ENCODE data around the gene SELENOO. TPM values are rescaled to one million over a fixed set of nuclear protein-coding genes. Genes with fewer than 3 reads are reported as not detected.
A peak's percentile ranks its signal among the peaks of the same experiment; 100 is the strongest.

SELENOO gene
- total RNA-seq, 1 experiment from 2014 or later: 20.0 TPM

- DNase-seq: no peak
- Histone ChIP-seq H3K9ac (ENCODE audit: low read length) (peak overlapping the region; percentile 43), H4K20me1 (ENCODE audit: insufficient read depth, low read depth, low read length) (peaks cover 23% of the 10 kb centered on the region; the same call in 1 of the 2 replicates), H3K36me3 (ENCODE audit: insufficient read depth, low read length) (peaks cover 14% of the 10 kb centered on the region; the same call in 1 of the 2 replicates), H2AFZ (ENCODE audit: low read length) (no peak overlapping the region), H3K27ac (ENCODE audit: low read length) (no peak overlapping the region), H3K9me2 (replicated peaks; ENCODE audit: insufficient read depth, low read length) (no peaks in the 10 kb centered on the region), H3K4me3 (ENCODE audit: low read length) (peak overlapping the region; percentile 71), H3K79me2 (ENCODE audit: low read length) (peaks cover 75% of the 10 kb centered on the region), H3K27me3 (ENCODE audit: low read length) (no peaks in the 10 kb centered on the region), H3K4me1 (ENCODE audit: low read length) (peaks cover 49% of the 10 kb centered on the region), H3K4me2 (ENCODE audit: low read depth, low read length, poor library complexity, severe bottlenecking) (peak overlapping the region; percentile 62), H3K9me3 (ENCODE audit: low read length) (no peaks in the 10 kb centered on the region)
These were observed 41.7 kb downstream of the SELENOO start for GRCh38 chr22:50242406-50242949.

DNA sequence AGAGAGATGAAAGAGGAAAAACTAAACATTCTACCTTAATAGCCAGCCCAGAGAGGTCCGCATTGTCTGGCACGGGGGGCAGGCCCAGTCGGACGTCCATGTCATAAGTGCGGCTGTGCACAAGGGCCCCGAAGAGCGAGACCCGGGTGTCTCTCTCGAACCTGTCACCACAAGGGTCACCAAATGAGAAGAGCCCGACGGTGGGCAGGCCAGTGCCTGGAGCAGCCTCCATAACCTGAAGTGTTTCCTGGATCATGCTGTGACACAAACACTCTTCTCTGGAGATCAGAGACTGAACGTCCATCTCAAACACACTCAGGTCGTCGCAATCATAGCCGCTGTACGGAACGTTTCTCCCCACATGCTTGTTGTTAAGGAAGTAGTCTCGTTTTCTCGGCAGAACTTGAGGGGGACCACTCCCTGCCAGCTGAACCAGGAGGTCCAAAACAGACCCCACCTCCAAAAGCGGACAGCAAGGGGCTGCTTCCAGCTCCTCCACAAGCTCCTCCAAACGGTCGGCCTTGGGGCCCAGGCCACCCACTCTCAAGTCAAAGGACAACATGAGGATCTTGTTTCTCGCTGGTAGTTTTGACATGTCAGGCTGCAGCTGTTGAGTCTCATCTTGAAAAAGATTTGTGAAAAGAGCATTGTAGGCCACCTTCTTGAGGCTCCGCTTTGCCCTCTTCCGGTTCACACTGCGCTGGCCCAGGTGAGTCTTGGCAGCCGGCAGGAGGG lies 43.0 kb downstream of the SELENOO start:
- H3K9me3 ChIP-seq (ENCODE audit: low read length): no peaks in the 10 kb centered on the region
- no peaks in the 10 kb centered on the region for H3K9me2 ChIP-seq (replicated peaks; ENCODE audit: insufficient read depth, low read length)
- no peak for DNase-seq
- H3K4me2 ChIP-seq (ENCODE audit: low read depth, low read length, poor library complexity, severe bottlenecking): peak overlapping the region; percentile 92
- H3K36me3 ChIP-seq (ENCODE audit: insufficient read depth, low read length): peaks cover 16% of the 10 kb centered on the region; the same call in 1 of the 2 replicates
- H3K9ac ChIP-seq (ENCODE audit: low read length): peak overlapping the region; percentile 72
- H4K20me1 ChIP-seq (ENCODE audit: insufficient read depth, low read depth, low read length): peaks cover 30% of the 10 kb centered on the region; the same call in 1 of the 2 replicates
- no peak overlapping the region for H2AFZ ChIP-seq (ENCODE audit: low read length)
- H3K27ac ChIP-seq (ENCODE audit: low read length): peak overlapping the region; percentile 70
- peak overlapping the region; percentile 71 for H3K4me3 ChIP-seq (ENCODE audit: low read length)
- H3K27me3 ChIP-seq (ENCODE audit: low read length): no peaks in the 10 kb centered on the region
- H3K79me2 ChIP-seq (ENCODE audit: low read length): peaks cover 69% of the 10 kb centered on the region
- peaks cover 63% of the 10 kb centered on the region for H3K4me1 ChIP-seq (ENCODE audit: low read length)

DNA sequence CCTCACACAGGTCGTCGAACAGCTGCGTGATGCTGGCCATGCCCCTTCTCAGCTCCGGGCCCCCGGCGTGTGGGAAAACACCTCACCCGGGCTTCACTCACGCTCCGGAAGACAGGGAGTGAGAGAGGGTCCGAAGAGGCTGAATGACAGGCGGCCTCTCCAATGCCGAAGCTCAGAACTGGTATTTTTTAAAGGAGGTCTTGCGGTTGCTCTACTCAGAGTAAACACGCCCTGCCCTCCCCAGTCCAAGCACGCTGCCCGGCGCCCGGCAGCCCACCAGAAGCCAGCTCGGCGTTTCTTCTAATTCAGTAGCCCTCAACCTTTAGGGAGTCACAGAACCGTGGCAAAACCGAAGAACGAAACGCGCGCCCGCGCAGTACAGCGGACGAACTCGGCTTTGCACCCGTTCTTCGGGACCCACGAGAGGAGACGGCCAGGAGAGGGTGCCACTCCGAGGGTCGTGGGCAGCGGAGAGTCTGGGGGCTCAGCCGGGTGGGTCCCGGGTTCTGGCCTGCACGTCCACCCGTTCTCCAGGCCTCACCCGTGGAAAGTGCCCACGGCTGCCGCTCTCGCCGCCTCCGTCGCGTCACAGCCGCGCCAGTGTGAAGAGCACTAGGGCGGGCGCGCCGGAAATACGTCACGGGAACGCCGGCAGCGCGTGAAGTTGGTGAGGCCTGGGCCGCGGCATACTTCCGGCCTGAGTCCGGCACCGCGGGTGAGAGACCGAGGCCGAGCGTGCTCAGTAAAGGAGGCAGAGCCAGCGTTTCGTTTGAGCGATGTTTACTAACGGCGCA lies 43.8 kb downstream of the SELENOO start, which contains the start of gene TUBGCP6:
TUBGCP6 (minus strand) TSS at position 604 of the 794 bp plus-strand sequence; CDS start at position 40, 564 bp downstream.
- Histone ChIP-seq H3K4me2 (ENCODE audit: low read depth, low read length, poor library complexity, severe bottlenecking) (peak within 1 kb of the TSS; percentile 92), H3K9me2 (replicated peaks; ENCODE audit: insufficient read depth, low read length) (no peaks in the 10 kb centered on the region), H4K20me1 (ENCODE audit: insufficient read depth, low read depth, low read length) (peaks cover 30% of the 10 kb centered on the region; the same call in 1 of the 2 replicates), H3K9ac (ENCODE audit: low read length) (peak within 1 kb of the TSS; percentile 72), H3K79me2 (ENCODE audit: low read length) (peaks cover 67% of the 10 kb centered on the region), H3K36me3 (ENCODE audit: insufficient read depth, low read length) (peaks cover 16% of the 10 kb centered on the region; the same call in 1 of the 2 replicates), H3K27ac (ENCODE audit: low read length) (peak within 1 kb of the TSS; percentile 70), H3K4me3 (ENCODE audit: low read length) (peak within 1 kb of the TSS; percentile 71), H2AFZ (ENCODE audit: low read length) (no peak within 1 kb of the TSS; the same call in 1 of the 2 replicates), H3K27me3 (ENCODE audit: low read length) (no peaks in the 10 kb centered on the region), H3K4me1 (ENCODE audit: low read length) (peaks cover 67% of the 10 kb centered on the region), H3K9me3 (ENCODE audit: low read length) (no peaks in the 10 kb centered on the region)
- DNase-seq: peak; percentile 97

DNA sequence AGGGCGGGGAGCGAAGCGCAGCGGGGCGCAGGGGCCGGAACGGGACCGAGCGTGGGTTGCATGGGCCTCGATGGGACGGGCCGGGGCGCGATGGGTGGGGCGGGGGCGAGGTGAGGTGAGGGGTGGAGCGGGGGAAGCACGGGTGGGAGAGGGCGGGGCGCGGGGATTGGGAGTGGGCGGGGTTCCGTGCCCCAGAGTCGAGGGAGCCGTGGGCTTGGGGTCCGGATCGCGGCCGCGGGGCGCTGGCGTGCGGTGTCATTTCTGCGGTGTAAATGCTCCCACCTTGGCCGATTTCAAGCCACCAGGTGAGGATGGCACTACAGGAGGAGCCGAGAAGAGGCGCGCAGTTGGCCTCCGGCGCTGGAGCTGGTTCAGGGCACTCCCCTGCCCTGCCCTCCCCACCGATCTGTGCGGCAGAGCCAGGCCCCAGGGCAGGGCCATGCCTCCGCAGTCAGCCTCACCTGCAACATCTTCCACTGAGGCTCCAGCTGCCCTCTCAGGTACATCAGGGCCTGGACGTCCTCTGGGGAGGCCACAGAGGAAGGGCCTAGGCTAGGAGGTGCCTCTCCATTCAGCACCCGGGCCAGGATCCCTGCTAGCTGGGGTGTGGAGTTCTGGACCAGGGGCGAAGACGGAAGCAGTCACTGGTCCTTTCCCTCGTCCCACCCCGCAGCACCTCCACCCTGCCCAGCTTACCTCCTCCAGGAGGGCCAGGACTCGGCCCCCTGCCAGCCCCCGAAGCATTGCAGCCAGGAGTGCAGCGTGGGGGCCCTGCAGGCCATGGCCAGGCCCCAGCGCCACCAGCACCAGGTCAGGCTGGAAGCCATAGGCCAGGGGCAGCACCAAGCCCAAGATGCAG lies 44.6 kb downstream of the SELENOO start:
- H3K79me2 ChIP-seq (ENCODE audit: low read length): peaks cover 67% of the 10 kb centered on the region
- DNase-seq: no peak
- peaks cover 11% of the 10 kb centered on the region; the same call in 1 of the 2 replicates for H3K36me3 ChIP-seq (ENCODE audit: insufficient read depth, low read length)
- H3K9me2 ChIP-seq (replicated peaks; ENCODE audit: insufficient read depth, low read length): no peaks in the 10 kb centered on the region
- no peaks in the 10 kb centered on the region for H3K9me3 ChIP-seq (ENCODE audit: low read length)
- H4K20me1 ChIP-seq (ENCODE audit: insufficient read depth, low read depth, low read length): peaks cover 36% of the 10 kb centered on the region; the same call in 1 of the 2 replicates
- H3K9ac ChIP-seq (ENCODE audit: low read length): peak overlapping the region; percentile 72
- peaks cover 76% of the 10 kb centered on the region for H3K4me1 ChIP-seq (ENCODE audit: low read length)
- peak overlapping the region; percentile 71 for H3K4me3 ChIP-seq (ENCODE audit: low read length)
- H3K27me3 ChIP-seq (ENCODE audit: low read length): no peaks in the 10 kb centered on the region
- peak overlapping the region; percentile 70 for H3K27ac ChIP-seq (ENCODE audit: low read length)
- no peak overlapping the region for H2AFZ ChIP-seq (ENCODE audit: low read length)
- H3K4me2 ChIP-seq (ENCODE audit: low read depth, low read length, poor library complexity, severe bottlenecking): peak overlapping the region; percentile 92

- Histone ChIP-seq H3K27ac (ENCODE audit: low read length) (no peak overlapping the region), H3K4me3 (ENCODE audit: low read length) (peak overlapping the region; percentile 71), H2AFZ (ENCODE audit: low read length) (no peak overlapping the region), H3K27me3 (ENCODE audit: low read length) (no peaks in the 10 kb centered on the region), H3K36me3 (ENCODE audit: insufficient read depth, low read length) (peaks cover 10% of the 10 kb centered on the region; the same call in 1 of the 2 replicates), H3K9me3 (ENCODE audit: low read length) (no peaks in the 10 kb centered on the region), H4K20me1 (ENCODE audit: insufficient read depth, low read depth, low read length) (peaks cover 36% of the 10 kb centered on the region; the same call in 1 of the 2 replicates), H3K9me2 (replicated peaks; ENCODE audit: insufficient read depth, low read length) (no peaks in the 10 kb centered on the region), H3K79me2 (ENCODE audit: low read length) (peaks cover 61% of the 10 kb centered on the region), H3K9ac (ENCODE audit: low read length) (peak overlapping the region; percentile 72), H3K4me1 (ENCODE audit: low read length) (peaks cover 76% of the 10 kb centered on the region), H3K4me2 (ENCODE audit: low read depth, low read length, poor library complexity, severe bottlenecking) (peak overlapping the region; percentile 92)
- DNase-seq: no peak
These were observed 45.7 kb downstream of the SELENOO start for GRCh38 chr22:50246242-50247175.

DNA sequence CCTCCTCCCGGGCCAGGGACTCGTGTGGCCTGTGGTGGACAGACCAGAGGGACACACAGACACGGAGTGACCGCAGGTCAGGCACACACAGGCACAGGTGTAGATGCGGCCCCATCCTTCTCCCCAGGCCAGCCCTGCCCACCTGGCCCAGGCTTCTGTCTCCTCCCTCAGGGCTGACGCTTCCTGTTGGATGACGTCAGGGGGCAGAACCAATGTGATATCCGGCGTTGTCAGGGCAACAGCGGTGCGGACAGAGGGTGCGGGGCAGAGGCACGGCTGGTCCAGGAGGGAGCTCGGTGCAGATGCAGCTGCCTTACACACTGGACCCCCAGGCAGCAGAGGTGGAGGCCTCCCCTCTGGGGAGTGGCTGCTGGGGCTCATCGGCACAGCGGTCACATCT lies 46.9 kb downstream of the SELENOO start:
- H3K27me3 ChIP-seq (ENCODE audit: low read length): no peaks in the 10 kb centered on the region
- peaks cover 34% of the 10 kb centered on the region; the same call in 1 of the 2 replicates for H4K20me1 ChIP-seq (ENCODE audit: insufficient read depth, low read depth, low read length)
- H3K36me3 ChIP-seq (ENCODE audit: insufficient read depth, low read length): peaks cover 10% of the 10 kb centered on the region; the same call in 1 of the 2 replicates
- no peak overlapping the region for H2AFZ ChIP-seq (ENCODE audit: low read length)
- peak overlapping the region; percentile 42 for H3K4me2 ChIP-seq (ENCODE audit: low read depth, low read length, poor library complexity, severe bottlenecking)
- H3K9me3 ChIP-seq (ENCODE audit: low read length): no peaks in the 10 kb centered on the region
- peaks cover 76% of the 10 kb centered on the region for H3K4me1 ChIP-seq (ENCODE audit: low read length)
- no peak overlapping the region for H3K27ac ChIP-seq (ENCODE audit: low read length)
- H3K9ac ChIP-seq (ENCODE audit: low read length): peak overlapping the region; percentile 54
- H3K9me2 ChIP-seq (replicated peaks; ENCODE audit: insufficient read depth, low read length): no peaks in the 10 kb centered on the region
- peak; percentile 96 for DNase-seq
- peaks cover 49% of the 10 kb centered on the region for H3K79me2 ChIP-seq (ENCODE audit: low read length)
- peak overlapping the region; percentile 31; the same call in 1 of the 2 replicates for H3K4me3 ChIP-seq (ENCODE audit: low read length)

Measured in Karpas-422 (cell line).